ENCODE measurements around the gene SH3BGRL. TPM values are rescaled to one million over a fixed set of nuclear protein-coding genes. Genes with fewer than 3 reads are reported as not detected.

The SH3BGRL gene
- total RNA-seq, 1 donor from 2014 or later, result 73.2 TPM

DNA sequence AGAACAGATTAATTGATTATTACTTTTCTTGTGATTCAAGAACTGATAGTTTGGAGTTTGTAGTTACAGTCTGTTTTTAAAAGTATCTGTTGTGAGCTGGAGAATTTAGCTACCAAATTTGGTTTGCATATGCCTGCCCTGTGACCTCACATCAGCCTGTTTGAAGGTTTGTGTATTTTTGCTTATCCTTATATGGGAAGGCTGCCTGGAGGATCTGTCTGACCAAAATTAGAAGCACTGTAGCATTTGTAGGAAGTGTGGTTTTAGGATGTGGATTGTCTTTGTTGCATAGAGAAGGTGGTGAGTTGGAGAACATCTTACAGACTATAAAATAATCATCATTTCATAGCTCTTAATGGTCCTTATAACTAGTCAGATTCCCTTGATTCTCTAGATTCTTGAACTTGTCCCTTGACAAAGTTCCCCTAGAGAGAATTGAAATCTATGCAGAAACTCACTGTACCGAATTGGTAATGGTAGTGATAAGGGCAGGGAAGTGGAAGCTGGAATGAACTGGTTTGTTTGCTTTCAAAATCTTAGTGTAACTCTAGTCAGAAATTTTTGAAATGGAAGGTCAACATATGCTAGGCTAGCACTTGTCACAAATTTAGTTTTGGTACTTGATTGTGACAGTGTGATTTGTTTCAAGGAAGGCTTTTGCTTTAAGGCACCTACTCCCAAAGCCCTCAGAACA is 57.3 kb downstream of the SH3BGRL start:
- no peaks in the 10 kb centered on the region for H3K27me3 Mint-ChIP-seq
- no peaks in the 10 kb centered on the region for H3K9me3 Mint-ChIP-seq
- DNase-seq (ENCODE audit: extremely low spot score, unreplicated experiment), result no peak
- peak overlapping the region; percentile 2 for H3K4me3 Mint-ChIP-seq
- H3K27ac Mint-ChIP-seq, result no peak overlapping the region
- no peaks in the 10 kb centered on the region for H3K4me1 Mint-ChIP-seq (ENCODE audit: unreplicated experiment)
- H3K36me3 Mint-ChIP-seq, result no peaks in the 10 kb centered on the region
- TF ChIP-seq CTCF (conservative IDR thresholded peaks at IDR 0.05), result no peak

GRCh38 chrX:81259714-81260395 is 58.0 kb downstream of the SH3BGRL start:
- Mint-ChIP-seq H3K4me3 (no peak overlapping the region), H3K9me3 (no peaks in the 10 kb centered on the region), H3K4me1 (ENCODE audit: unreplicated experiment) (no peaks in the 10 kb centered on the region), H3K36me3 (no peaks in the 10 kb centered on the region), H3K27me3 (no peaks in the 10 kb centered on the region), H3K27ac (no peak overlapping the region)
- TF ChIP-seq CTCF (conservative IDR thresholded peaks at IDR 0.05), result no peak
- DNase-seq (ENCODE audit: extremely low spot score, unreplicated experiment), result no peak

GRCh38 chrX:81261576-81261975 is 59.7 kb downstream of the SH3BGRL start:
- no peak overlapping the region for H3K4me3 Mint-ChIP-seq
- TF ChIP-seq CTCF (conservative IDR thresholded peaks at IDR 0.05), result no peak
- no peaks in the 10 kb centered on the region for H3K9me3 Mint-ChIP-seq
- H3K36me3 Mint-ChIP-seq, result no peaks in the 10 kb centered on the region
- no peaks in the 10 kb centered on the region for H3K27me3 Mint-ChIP-seq
- H3K27ac Mint-ChIP-seq, result no peak overlapping the region
- no peak for DNase-seq (ENCODE audit: extremely low spot score, unreplicated experiment)
- no peaks in the 10 kb centered on the region for H3K4me1 Mint-ChIP-seq (ENCODE audit: unreplicated experiment)

DNA sequence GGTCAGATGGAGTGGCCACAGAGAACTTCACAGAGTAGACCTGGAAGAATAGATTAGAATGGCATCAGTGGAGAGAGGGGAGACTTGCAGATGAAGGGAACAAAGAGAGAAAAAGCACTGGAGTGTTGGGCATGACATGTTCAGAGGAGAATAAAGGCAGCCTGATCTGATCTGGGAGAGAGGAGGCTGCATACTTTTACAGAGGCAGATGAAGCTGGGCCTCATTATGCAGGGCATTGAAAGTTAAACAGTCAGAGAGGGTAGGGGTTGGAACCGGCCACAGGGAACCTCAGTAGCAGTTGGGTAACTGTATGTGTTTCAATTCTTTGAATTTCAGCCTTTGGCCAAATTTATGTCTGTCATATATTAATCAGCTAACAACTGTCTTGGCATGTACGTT is 61.2 kb downstream of the SH3BGRL start:
- TF ChIP-seq CTCF (conservative IDR thresholded peaks at IDR 0.05), result no peak
- no peak overlapping the region for H3K4me3 Mint-ChIP-seq
- H3K9me3 Mint-ChIP-seq, result no peaks in the 10 kb centered on the region
- no peak overlapping the region for H3K27ac Mint-ChIP-seq
- H3K36me3 Mint-ChIP-seq, result no peaks in the 10 kb centered on the region
- DNase-seq (ENCODE audit: extremely low spot score, unreplicated experiment), result no peak
- no peaks in the 10 kb centered on the region for H3K4me1 Mint-ChIP-seq (ENCODE audit: unreplicated experiment)
- no peaks in the 10 kb centered on the region for H3K27me3 Mint-ChIP-seq

- no peak overlapping the region for H3K4me3 Mint-ChIP-seq
- peaks cover 12% of the 10 kb centered on the region for H3K9me3 Mint-ChIP-seq
- H3K4me1 Mint-ChIP-seq (ENCODE audit: unreplicated experiment), result no peaks in the 10 kb centered on the region
- DNase-seq (ENCODE audit: extremely low spot score, unreplicated experiment), result no peak
- no peaks in the 10 kb centered on the region for H3K36me3 Mint-ChIP-seq
- TF ChIP-seq CTCF (conservative IDR thresholded peaks at IDR 0.05), result no peak
- H3K27ac Mint-ChIP-seq, result no peak overlapping the region
- H3K27me3 Mint-ChIP-seq, result no peaks in the 10 kb centered on the region
Observed at GRCh38 chrX:81278616-81279015, 76.7 kb downstream of the SH3BGRL start.

Measured in type B pancreatic cell (in vitro differentiated cells).